Esophagus muscularis mucosa (tissue), 3 donors: ENCODE data around the gene FSCN2.

Experiments
- CTCF ChIP-seq, 3 experiments: fragments of 200-600 bp in 2 of 3; fragments of 450-650 bp in 1 of 3; sonication (generic) in 2 of 3; IDR thresholded peaks; one replicate each; pipeline ENCODE4 v1.5.1; 2017 to 2019; ENCODE audit warnings: antibody characterized with exemption in 3 of 3, mild to moderate bottlenecking in 2 of 3, moderate library complexity in 1 of 3
- POLR2A ChIP-seq: fragments of 450-650 bp; IDR thresholded peaks from one replicate; pipeline ENCODE4 v1.6.1; 2017; ENCODE audit warnings: antibody characterized with exemption, moderate library complexity, mild to moderate bottlenecking, low read depth

GRCh38 chr17:81499601-81499970 is 28.6 kb upstream of the FSCN2 start:
- TF ChIP-seq CTCF (IDR thresholded peaks at IDR 0.05), result no peak
- TF ChIP-seq POLR2A, result no peak
